Stimulated activated CD8-positive, alpha-beta memory T cell treated with anti-CD3 and anti-CD28 coated beads, Interleukin-7, amount 100 ng/mL, for 24 hours (primary cell): ENCODE data around the gene DOK3.

Experiments
- DNase-seq: peaks from one replicate; pipeline ENCODE4 v3.0.0-alpha.2; 2020; ENCODE audit warnings: low read depth

DOK3 gene

GRCh38 chr5:177509381-177509951 is at the start of gene DOK3:
DOK3 (minus strand) TSS chr5:177509826; CDS start chr5:177509540, 286 bp downstream.
- DNase-seq: no peak

- DNase-seq: no peak
Measured at GRCh38 chr5:177557796-177558195, 48.2 kb upstream of the DOK3 start.

GRCh38 chr5:177557041-177557647 is 47.5 kb upstream of the DOK3 start:
- no peak for DNase-seq

GRCh38 chr5:177555665-177556064 is 46.0 kb upstream of the DOK3 start:
- no peak for DNase-seq

GRCh38 chr5:177555228-177555627 is 45.6 kb upstream of the DOK3 start:
- no peak for DNase-seq

GRCh38 chr5:177554474-177555111 is 45.0 kb upstream of the DOK3 start, which contains the start of gene FAM193B:
FAM193B (minus strand) TSS chr5:177554563; CDS start chr5:177554458, 105 bp downstream.
- DNase-seq: peak; percentile 94

- DNase-seq: peak; percentile 15
Measured at GRCh38 chr5:177553671-177554429, 44.2 kb upstream of the DOK3 start.

GRCh38 chr5:177552839-177553455 is 43.3 kb upstream of the DOK3 start:
- no peak for DNase-seq

- DNase-seq: no peak
Measured at GRCh38 chr5:177550122-177550521, 40.5 kb upstream of the DOK3 start.

GRCh38 chr5:177548495-177548894 is 38.9 kb upstream of the DOK3 start:
- no peak for DNase-seq

GRCh38 chr5:177547736-177548135 is 38.1 kb upstream of the DOK3 start:
- no peak for DNase-seq

- DNase-seq: no peak
Measured at GRCh38 chr5:177546258-177546741, 36.7 kb upstream of the DOK3 start.

GRCh38 chr5:177545487-177546257 is 36.0 kb upstream of the DOK3 start:
- no peak for DNase-seq

- DNase-seq: no peak
Measured at GRCh38 chr5:177542816-177543465, 33.3 kb upstream of the DOK3 start.

- DNase-seq: no peak
Measured at GRCh38 chr5:177540438-177540837, 30.8 kb upstream of the DOK3 start.

- no peak for DNase-seq
Measured at GRCh38 chr5:177539411-177539810, 29.8 kb upstream of the DOK3 start.

- DNase-seq: no peak
Measured at GRCh38 chr5:177538876-177539275, 29.2 kb upstream of the DOK3 start.

- no peak for DNase-seq
Measured at GRCh38 chr5:177537389-177538361, 28.0 kb upstream of the DOK3 start.

- no peak for DNase-seq
Measured at GRCh38 chr5:177536386-177536785, 26.8 kb upstream of the DOK3 start.

- DNase-seq: no peak
Measured at GRCh38 chr5:177535125-177535524, 25.5 kb upstream of the DOK3 start.
